Activated T-cell treated with anti-CD3 and anti-CD28 coated beads, Interleukin-2, amount 50 U/mL, for 4 hours (primary cell): Measurements from ENCODE around the gene SMAP2. TPM values are rescaled to one million over a fixed set of nuclear protein-coding genes. Genes with fewer than 3 reads are reported as not detected.

ENCODE experiments used
- ATAC-seq, 2 donors: fragments of 200-7000 bp; cut with Tn5 transposase; one replicate each; pipeline ENCODE4 v1.10.0; 2021
- DNase-seq: peaks from one replicate; pipeline ENCODE4 v3.0.0-alpha.2; 2020
- H3K27me3 Mint-ChIP-seq: one replicate; pipeline ENCODE4 v1.8.0; 2021; ENCODE audit warnings: low read depth, mixed read lengths
- H3K36me3 Mint-ChIP-seq: one replicate; pipeline ENCODE4 v1.8.0; 2022; ENCODE audit warnings: mixed read lengths; ENCODE audit not compliant: insufficient read depth
- H3K4me1 Mint-ChIP-seq: one replicate; pipeline ENCODE4 v1.8.0; 2021; ENCODE audit warnings: low read depth, mixed read lengths
- H3K4me3 Mint-ChIP-seq: one replicate; pipeline ENCODE4 v1.8.0; 2021; ENCODE audit warnings: mild to moderate bottlenecking, moderate library complexity, mixed read lengths
- H3K9me3 Mint-ChIP-seq: one replicate; pipeline ENCODE4 v1.8.0; 2021; ENCODE audit warnings: mixed read lengths
- total RNA-seq, 3 donors: library from RNA; stranded (reverse); gene quantifications; one replicate each; pipeline ENCODE4 v1.2.1, GENCODE V29; 2021

SMAP2 gene
- total RNA-seq, 3 donors from 2014 or later: 128 to 153 (median 142) TPM

DNA sequence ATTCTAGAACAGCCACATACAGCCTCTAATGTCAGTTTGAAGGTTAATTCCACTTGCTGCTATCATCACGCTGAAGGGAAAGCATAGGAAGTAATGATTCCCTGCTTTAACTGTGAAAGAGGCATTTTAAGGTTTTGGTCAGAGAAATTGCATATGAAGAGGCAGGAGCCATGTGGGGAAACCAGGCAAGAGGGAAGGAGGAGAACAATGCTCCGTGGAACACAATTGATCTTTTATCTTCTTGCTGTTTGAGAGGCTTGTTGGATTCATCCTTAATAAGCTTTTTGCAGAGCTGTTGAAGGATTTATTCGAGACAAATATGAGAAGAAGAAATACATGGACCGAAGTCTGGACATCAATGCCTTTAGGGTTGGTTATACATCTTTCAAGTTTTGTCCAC lies 35.9 kb downstream of the SMAP2 start:
- ATAC-seq (no peak), DNase-seq (no peak)
- Mint-ChIP-seq H3K9me3 (no peaks in the 10 kb centered on the region), H3K4me3 (no peak overlapping the region), H3K27me3 (no peaks in the 10 kb centered on the region), H3K4me1 (peaks cover 37% of the 10 kb centered on the region), H3K36me3 (peaks cover 44% of the 10 kb centered on the region)

DNA sequence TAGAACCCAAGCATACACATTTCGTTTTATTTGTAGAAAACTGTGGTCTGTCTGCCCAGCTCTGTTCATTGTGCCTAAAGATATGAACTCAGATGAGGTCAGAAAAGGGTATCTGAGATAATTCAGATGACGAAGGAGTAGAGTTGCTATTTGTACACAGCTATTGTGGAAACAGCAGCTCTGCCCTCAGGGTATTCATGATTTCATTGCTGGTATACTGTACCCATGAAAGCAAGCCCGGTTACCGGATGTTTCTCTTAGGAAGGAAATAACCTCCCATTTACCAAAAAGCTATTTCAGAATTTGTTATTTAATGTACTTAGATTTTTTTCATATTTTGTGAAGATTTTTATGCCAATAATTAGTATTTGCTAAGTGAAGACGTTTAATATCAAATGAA lies 37.8 kb downstream of the SMAP2 start:
- Mint-ChIP-seq H3K9me3 (no peaks in the 10 kb centered on the region), H3K36me3 (peaks cover 55% of the 10 kb centered on the region), H3K4me1 (peaks cover 28% of the 10 kb centered on the region), H3K27me3 (no peaks in the 10 kb centered on the region), H3K4me3 (no peak overlapping the region)
- no peak for ATAC-seq
- no peak for DNase-seq

DNA sequence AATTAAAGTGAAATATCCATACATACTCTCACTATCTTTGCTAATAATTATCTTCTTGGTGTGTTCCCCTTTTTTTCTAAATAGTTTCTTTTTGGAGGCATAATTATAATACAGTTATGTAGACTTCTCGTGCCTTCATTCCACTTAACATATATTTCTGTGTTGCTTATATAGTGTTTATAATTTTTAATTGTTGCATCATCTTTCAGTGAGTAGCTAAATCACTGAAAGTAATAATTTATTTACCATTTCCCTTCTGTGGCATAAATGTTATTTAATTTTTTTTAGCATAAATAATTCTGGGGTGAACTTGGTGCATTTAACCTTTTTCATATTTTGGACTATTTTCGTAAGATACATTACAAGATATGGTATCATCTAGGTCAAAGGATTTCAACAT lies 38.3 kb downstream of the SMAP2 start:
- Mint-ChIP-seq H3K27me3 (no peaks in the 10 kb centered on the region), H3K4me3 (no peak overlapping the region), H3K9me3 (no peaks in the 10 kb centered on the region), H3K36me3 (peaks cover 55% of the 10 kb centered on the region), H3K4me1 (peaks cover 25% of the 10 kb centered on the region)
- DNase-seq: no peak
- ATAC-seq: no peak

DNA sequence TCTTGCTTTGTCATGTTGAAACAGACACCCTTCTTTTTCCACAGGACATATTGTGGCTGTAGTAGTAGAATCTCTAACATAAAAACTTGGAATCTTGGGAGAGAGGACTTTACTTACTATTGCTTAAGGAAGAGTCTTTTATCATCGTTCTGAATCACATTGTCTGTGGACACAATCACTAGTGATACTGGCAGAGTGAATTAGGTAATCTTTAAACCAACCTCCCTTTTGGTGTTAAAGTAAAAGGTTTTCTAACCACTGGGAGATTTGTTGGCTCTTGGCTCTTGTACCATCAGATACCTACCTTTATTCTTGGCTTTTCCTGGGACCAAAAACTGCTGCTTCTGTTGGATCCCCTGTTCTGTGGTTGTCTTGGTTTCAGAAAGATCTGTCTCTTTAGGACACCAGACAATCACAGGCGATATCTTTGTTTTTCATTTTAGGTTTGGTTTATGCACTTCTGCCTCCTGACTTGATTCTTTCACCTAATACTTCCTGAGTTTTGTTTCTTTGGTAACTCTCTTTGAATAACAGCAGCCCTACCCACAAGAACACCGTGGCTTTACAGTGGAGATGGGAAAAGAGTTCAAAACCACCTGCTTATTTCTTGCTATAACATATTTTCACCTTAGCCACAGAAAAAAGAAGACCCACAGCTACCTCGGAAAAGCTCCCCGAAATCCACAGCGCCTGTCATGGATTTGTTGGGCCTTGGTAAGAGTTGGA lies 40.2 kb downstream of the SMAP2 start:
- ATAC-seq (no peak), DNase-seq (no peak)
- Mint-ChIP-seq H3K9me3 (no peaks in the 10 kb centered on the region), H3K36me3 (peaks cover 63% of the 10 kb centered on the region), H3K27me3 (no peaks in the 10 kb centered on the region), H3K4me1 (peaks cover 21% of the 10 kb centered on the region), H3K4me3 (no peak overlapping the region)

DNA sequence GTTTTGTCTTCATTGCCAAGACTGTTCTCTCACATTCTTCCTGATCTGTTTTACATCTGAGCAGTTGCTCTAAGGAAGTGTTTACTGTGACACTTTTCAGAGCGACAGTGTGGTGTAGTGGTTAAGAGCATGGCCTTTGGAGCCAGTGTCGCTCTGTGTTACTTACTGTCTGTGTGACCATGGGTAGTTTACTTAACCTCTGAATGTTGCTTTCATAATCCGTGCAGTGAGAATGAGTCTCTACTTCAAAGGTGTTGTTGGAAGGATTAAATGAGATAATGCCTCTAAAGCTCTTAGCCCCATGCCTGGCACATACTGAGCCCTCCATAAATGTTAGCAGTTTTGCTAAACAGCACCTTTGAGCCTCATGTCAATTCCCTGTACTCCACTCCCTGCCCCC lies 40.8 kb downstream of the SMAP2 start:
- H3K27me3 Mint-ChIP-seq: no peaks in the 10 kb centered on the region
- H3K4me3 Mint-ChIP-seq: no peak overlapping the region
- no peaks in the 10 kb centered on the region for H3K9me3 Mint-ChIP-seq
- H3K4me1 Mint-ChIP-seq: peaks cover 22% of the 10 kb centered on the region
- H3K36me3 Mint-ChIP-seq: peaks cover 63% of the 10 kb centered on the region
- DNase-seq (no peak), ATAC-seq (peak in 1 of 2 donors; percentile 28)

DNA sequence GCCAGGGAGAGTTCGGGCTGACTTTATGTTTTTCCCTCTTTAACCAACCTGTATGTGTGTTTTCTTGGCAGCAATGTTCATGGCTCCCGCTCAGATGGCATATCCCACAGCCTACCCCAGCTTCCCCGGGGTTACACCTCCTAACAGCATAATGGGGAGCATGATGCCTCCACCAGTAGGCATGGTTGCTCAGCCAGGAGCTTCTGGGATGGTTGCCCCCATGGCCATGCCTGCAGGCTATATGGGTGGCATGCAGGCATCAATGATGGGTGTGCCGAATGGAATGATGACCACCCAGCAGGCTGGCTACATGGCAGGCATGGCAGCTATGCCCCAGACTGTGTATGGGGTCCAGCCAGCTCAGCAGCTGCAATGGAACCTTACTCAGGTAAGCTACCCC lies 43.2 kb downstream of the SMAP2 start:
- ATAC-seq (no peak), DNase-seq (no peak)
- Mint-ChIP-seq H3K4me3 (no peak overlapping the region), H3K9me3 (no peaks in the 10 kb centered on the region), H3K27me3 (no peaks in the 10 kb centered on the region), H3K36me3 (peaks cover 78% of the 10 kb centered on the region), H3K4me1 (peaks cover 24% of the 10 kb centered on the region)

DNA sequence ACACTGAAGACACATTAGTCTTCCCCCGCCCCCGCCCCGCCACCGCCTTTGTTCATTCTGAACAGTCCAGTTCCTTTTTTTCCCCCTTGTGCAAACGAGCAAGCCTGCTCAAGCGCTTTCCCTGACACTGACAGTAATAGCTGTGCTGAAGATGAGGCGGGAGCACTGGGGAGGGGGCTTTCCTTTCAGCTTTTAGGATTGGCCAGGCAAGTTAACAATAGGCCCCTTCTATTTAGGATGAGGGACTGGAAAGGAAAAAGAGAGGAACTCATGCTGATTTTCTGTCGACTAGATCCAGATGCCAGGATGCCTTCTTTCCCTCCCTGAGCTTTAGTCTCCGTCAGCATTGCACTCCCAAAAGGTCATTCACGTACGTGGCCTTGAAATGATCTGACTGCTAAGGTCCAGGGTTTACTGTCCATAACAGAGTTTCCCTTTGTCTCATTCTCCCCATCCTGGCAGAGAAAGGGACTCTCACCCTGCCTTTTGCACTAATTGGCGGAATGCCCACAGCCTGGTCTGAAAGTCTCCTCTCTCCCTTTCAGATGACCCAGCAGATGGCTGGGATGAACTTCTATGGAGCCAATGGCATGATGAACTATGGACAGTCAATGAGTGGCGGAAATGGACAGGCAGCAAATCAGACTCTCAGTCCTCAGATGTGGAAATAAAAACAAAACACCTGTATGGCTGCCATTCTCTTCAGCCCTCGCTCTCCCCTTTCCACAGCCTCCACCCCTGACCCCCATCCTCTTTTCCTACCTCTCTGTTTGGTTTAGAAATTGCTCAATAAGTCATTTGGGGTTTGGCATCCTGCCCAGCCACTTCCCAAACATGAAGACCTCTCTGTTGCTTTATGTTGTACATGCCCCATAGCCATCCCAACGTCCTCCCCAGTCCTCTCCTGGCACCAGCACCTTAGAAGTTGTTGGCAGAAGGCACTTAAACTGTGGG lies 48.2 kb downstream of the SMAP2 start:
- Mint-ChIP-seq H3K27me3 (no peaks in the 10 kb centered on the region), H3K36me3 (peaks cover 69% of the 10 kb centered on the region), H3K4me3 (no peak overlapping the region), H3K4me1 (peaks cover 6% of the 10 kb centered on the region), H3K9me3 (no peaks in the 10 kb centered on the region)
- DNase-seq: no peak
- ATAC-seq: no peak

DNA sequence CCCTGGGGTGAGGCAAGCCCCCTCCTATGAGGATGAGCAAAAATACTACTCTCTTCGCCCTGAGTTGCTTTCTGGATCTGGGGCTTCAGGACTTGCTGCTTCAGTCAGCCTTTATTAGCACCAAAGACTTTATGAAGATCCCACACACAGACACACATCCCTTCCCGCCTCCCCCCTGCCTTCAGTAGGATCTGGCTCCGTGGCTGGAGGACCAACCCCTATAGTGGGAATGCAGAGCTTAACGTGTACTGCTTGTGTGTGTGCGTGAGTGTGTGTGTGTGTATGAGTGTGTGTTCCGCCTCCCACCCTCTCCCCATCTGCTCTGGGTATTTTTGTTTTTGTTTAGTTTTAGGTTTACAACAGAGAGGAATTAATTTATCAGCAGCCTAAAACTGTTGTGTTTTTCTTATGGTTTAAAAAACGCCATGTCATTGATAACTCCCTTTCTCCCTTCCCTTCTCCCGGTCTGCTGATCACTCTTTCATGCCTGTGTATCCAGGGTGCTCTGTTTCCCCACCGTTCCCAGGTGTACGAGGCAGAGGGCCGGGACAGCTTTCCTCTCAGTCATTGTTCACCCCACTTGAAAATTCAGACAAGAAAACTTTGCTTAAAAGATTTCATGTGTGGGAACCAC lies 49.2 kb downstream of the SMAP2 start:
- H3K36me3 Mint-ChIP-seq: peaks cover 59% of the 10 kb centered on the region
- no peaks in the 10 kb centered on the region for H3K9me3 Mint-ChIP-seq
- ATAC-seq (no peak), DNase-seq (no peak)
- H3K4me1 Mint-ChIP-seq: peaks cover 6% of the 10 kb centered on the region
- H3K4me3 Mint-ChIP-seq: no peak overlapping the region
- H3K27me3 Mint-ChIP-seq: no peaks in the 10 kb centered on the region

DNA sequence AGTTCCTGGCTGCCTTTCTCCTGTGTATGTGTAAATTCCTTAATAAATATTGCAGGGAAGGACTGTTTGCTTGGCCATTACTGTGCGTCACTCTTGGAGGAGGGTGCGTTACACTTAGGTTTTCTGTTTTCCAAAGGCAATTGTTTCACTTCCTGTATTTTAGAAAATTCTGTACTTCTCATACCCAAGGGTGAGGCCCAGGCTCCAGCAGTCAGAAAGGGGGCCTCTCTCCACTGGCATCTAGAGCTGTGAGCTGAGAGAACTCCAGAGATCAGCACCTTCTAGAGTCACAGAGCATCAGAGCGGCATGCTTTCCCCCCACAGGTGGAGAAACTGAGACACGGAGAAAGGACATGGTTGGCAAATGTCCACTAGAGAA lies 49.7 kb downstream of the SMAP2 start:
- H3K27me3 Mint-ChIP-seq: no peaks in the 10 kb centered on the region

DNA sequence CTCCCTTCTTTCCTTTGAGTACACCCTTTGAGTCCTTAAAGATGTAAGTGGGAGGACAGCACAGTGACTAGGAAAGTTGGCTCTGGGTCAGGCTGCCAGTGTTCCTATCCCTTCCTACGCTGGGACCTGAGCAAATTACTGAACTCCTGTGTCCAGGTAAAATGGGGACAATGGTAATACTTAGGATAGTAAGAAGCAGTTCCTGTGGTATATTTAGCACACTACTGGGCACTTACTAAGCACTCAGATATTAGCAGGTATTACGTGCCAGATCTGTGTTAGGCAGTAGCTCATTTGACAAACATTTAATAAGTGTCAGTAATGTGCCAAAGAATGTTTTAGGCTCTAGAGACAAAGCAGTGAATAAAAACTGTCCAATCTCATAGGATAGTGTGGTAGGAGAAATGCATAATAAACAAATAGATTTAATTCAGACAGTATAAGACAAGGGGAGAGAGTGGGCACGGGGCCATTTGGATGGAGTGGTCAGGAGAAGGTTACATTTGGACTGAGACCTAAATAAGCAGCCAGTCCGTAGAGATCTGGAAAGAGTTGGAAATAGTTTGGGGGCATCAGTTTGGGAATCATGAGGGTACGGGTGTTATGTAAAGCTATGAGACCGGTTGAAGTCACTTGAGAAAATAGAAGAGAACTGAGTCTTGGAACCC lies 50.6 kb downstream of the SMAP2 start:
- no peak for DNase-seq
- H3K4me1 Mint-ChIP-seq: peaks cover 3% of the 10 kb centered on the region
- no peaks in the 10 kb centered on the region for H3K9me3 Mint-ChIP-seq
- ATAC-seq: no peak
- H3K36me3 Mint-ChIP-seq: peaks cover 48% of the 10 kb centered on the region
- no peak overlapping the region for H3K4me3 Mint-ChIP-seq
- H3K27me3 Mint-ChIP-seq: no peaks in the 10 kb centered on the region

More for the DNA sequence above, 49.7 kb downstream of the SMAP2 start:
- Mint-ChIP-seq H3K4me3 (no peak overlapping the region), H3K4me1 (peaks cover 6% of the 10 kb centered on the region), H3K36me3 (peaks cover 54% of the 10 kb centered on the region), H3K9me3 (no peaks in the 10 kb centered on the region)
- no peak for DNase-seq
- no peak for ATAC-seq

DNA sequence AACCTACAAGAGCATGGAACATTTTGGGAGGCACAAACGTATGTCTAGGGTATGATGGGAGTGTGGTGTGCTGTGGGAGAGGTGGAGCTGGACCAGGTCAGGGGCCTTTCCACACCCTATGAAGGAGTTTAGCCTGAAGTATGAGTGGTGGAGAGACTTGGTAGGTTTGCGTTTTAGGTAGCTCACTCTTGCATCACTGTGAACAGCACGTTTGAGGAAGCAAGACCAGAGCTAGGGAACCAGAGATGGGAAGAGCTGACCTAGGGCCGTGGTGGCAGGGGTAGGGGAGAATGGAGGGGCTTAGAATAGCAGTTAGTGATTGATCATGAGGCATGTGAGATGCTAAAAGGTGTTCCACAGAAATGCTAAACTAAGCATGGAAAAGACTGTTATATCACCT lies 51.7 kb downstream of the SMAP2 start:
- H3K36me3 Mint-ChIP-seq: peaks cover 40% of the 10 kb centered on the region
- H3K27me3 Mint-ChIP-seq: no peaks in the 10 kb centered on the region
- H3K4me1 Mint-ChIP-seq: peaks cover 3% of the 10 kb centered on the region
- H3K4me3 Mint-ChIP-seq: no peak overlapping the region
- ATAC-seq (no peak), DNase-seq (no peak)
- H3K9me3 Mint-ChIP-seq: no peaks in the 10 kb centered on the region

DNA sequence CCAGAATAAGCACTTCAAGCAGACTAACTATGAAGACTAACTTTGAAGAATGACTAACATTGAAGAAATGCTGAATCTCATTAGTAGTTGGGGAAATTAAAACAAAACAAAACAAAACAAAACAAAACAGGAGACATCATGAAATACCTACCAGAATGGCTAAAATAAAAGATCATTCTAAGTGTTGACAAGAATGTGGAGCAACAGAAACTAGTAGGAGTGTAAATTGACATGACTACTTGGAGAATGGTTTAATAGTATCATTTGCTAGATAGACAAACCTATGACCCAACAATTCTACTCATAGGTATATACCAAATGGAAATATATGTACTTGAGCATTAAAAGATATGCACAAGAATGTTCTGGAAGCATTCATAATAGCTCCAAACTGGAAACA lies 57.9 kb downstream of the SMAP2 start:
- Mint-ChIP-seq H3K27me3 (no peaks in the 10 kb centered on the region), H3K4me3 (no peak overlapping the region), H3K36me3 (no peaks in the 10 kb centered on the region), H3K9me3 (no peaks in the 10 kb centered on the region), H3K4me1 (no peaks in the 10 kb centered on the region)
- no peak for DNase-seq
- ATAC-seq: no peak

DNA sequence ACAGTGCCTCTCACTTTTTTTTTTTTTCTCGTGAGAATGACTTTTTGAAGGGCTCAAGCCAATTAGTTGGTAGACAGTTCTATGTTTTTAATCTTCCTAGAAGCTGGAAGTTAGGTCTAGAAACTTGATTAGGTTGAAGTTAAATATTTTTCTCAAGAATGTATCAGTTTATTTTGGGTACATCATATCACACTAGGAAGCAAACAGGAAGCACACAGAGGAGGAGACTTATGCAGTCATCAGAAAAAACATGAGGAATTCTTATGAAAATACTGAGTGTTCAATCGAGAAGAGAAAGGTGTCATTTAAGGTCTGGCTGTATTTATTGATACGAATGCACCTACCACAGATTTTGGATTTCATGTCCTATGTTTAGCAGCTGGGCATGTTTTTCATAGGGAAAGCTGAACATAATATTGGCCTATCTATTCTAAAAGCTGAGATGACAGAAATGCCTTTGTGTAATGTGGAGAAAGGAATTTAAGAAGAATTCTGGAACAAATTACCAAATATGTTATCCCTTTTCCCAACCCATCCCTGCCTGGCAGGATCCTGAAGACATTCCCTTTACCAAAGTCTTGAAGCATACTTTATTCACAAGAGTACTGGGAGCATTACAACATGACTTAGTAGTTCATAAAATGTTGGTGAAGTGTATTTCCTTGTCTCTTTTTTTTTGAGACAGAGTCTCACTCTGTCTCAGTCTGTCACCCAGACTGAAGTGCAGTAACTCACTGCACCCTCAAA lies 59.3 kb downstream of the SMAP2 start:
- Mint-ChIP-seq H3K36me3 (no peaks in the 10 kb centered on the region), H3K27me3 (no peaks in the 10 kb centered on the region), H3K4me1 (no peaks in the 10 kb centered on the region), H3K9me3 (no peaks in the 10 kb centered on the region), H3K4me3 (no peak overlapping the region)
- ATAC-seq: no peak
- DNase-seq: no peak

DNA sequence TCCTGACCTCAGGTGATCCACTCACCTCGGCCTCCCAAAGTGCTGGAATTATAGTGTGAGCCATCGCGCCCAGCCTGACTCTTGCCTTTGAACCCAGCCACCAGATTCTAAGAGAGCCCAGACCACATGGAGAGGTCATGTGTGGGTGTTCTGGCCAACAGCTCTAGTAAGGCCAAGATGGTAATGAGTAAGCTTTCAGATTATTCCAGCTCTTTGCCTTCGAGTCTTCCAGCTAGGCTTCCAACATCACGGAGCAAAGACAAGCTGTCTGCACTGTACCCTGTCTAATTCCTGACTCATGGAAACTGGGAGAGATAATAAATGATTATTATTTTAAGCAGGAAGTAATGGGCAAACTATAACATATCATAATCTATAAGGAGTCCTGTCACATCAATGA lies 61.9 kb downstream of the SMAP2 start:
- H3K4me1 Mint-ChIP-seq: peaks cover 3% of the 10 kb centered on the region
- no peaks in the 10 kb centered on the region for H3K27me3 Mint-ChIP-seq
- no peaks in the 10 kb centered on the region for H3K9me3 Mint-ChIP-seq
- ATAC-seq (no peak), DNase-seq (no peak)
- no peaks in the 10 kb centered on the region for H3K36me3 Mint-ChIP-seq
- no peak overlapping the region for H3K4me3 Mint-ChIP-seq
